Smooth muscle cell (in vitro differentiated cells): ENCODE data around the gene CES2. TPM values are rescaled to one million over a fixed set of nuclear protein-coding genes. Genes with fewer than 3 reads are reported as not detected.
A peak's percentile ranks its signal among the peaks of the same experiment; 100 is the strongest.
"Not testable (repeated sequence)": the region's sequence is repeated elsewhere in the genome, so short reads cannot be mapped to it uniquely, and the experiment has no call there.

ENCODE experiments used
- DNase-seq: peaks from one replicate; lab custom pipeline; 2025; ENCODE audit not compliant: unreplicated experiment; lab: John Stamatoyannopoulos, UW
- H2AFZ ChIP-seq: fragments of 200-600 bp; sonication (generic); 2 replicates; pipeline ENCODE4 v1.6.0; 2016; ENCODE audit warnings: antibody characterized with exemption, low read depth, mild to moderate bottlenecking
- H3F3A ChIP-seq: fragments of 200-600 bp; sonication (generic); 2 replicates; pipeline ENCODE4 v1.6.0; 2017; ENCODE audit warnings: antibody characterized with exemption, low read depth
- H3K27ac ChIP-seq: fragments of 200-600 bp; sonication (generic); 2 replicates; pipeline ENCODE4 v1.5.1; 2016; ENCODE audit warnings: low read depth, mild to moderate bottlenecking
- H3K27me3 ChIP-seq: fragments of 200-600 bp; sonication (generic); 2 replicates; pipeline ENCODE4 v1.6.1; 2016; ENCODE audit warnings: low read depth, mild to moderate bottlenecking
- H3K36me3 ChIP-seq: fragments of 200-600 bp; sonication (generic); 2 replicates; pipeline ENCODE4 v1.5.1; 2016; ENCODE audit warnings: low read depth
- H3K4me1 ChIP-seq: fragments of 200-600 bp; sonication (generic); 2 replicates; pipeline ENCODE4 v1.5.1; 2016; ENCODE audit warnings: low read depth
- H3K4me2 ChIP-seq: fragments of 200-600 bp; sonication (generic); 2 replicates; pipeline ENCODE4 v1.6.0; 2016; ENCODE audit warnings: mild to moderate bottlenecking
- H3K4me3 ChIP-seq: fragments of 200-600 bp; sonication (generic); 2 replicates; pipeline ENCODE4 v1.5.1; 2016; ENCODE audit warnings: mild to moderate bottlenecking
- H3K79me2 ChIP-seq: fragments of 200-600 bp; sonication (generic); 2 replicates; pipeline ENCODE4 v1.6.0; 2016; ENCODE audit warnings: low read depth, mild to moderate bottlenecking
- H3K9ac ChIP-seq: fragments of 200-600 bp; sonication (generic); 2 replicates; pipeline ENCODE4 v1.6.0; 2016; ENCODE audit warnings: low read depth
- H3K9me3 ChIP-seq: fragments of 200-600 bp; sonication (generic); replicated peaks from 2 replicates; pipeline ENCODE4 v1.5.1; 2016; ENCODE audit warnings: low read depth
- H4K20me1 ChIP-seq: fragments of 200-600 bp; sonication (generic); 2 replicates; pipeline ENCODE4 v1.6.0; 2016; ENCODE audit warnings: low read depth
- CTCF ChIP-seq: fragments of 200-600 bp; sonication (generic); IDR thresholded peaks from 2 replicates; pipeline ENCODE4 v1.5.1; 2017; ENCODE audit warnings: borderline replicate concordance, mild to moderate bottlenecking, antibody characterized with exemption; ENCODE audit not compliant: insufficient read depth, poor library complexity, severe bottlenecking
- WGBS: methylation state at CpG from one replicate; pipeline ENCODE4 v1.1.7; 2016; ENCODE audit warnings: low lambda C conversion rate; 5-methylcytosine and 5-hydroxymethylcytosine counted together
- polyA plus RNA-seq: library from polyadenylated mRNA; unstranded; fragments of >200 nt; fragmentation: Nextera tagmentation; extraction: Ambion mirVana; gene quantifications from 2 replicates; pipeline ENCODE4 v1.2.1, GENCODE V29; 2016
- total RNA-seq: library from RNA; depleted of rRNA; stranded (reverse); fragments of >200 nt; gene quantifications from 2 replicates; pipeline ENCODE4 v1.2.3, GENCODE V29; 2014

Gene CES2
- total and polyA plus RNA-seq, 2 experiments from 2014 or later = 12.1 to 26.9 TPM

- 6% methylated on average over 12 of the region's 12 CpGs for WGBS
- H3K27me3 ChIP-seq = no peaks in the 10 kb centered on the region
- H3K9me3 ChIP-seq = no peaks in the 10 kb centered on the region
- H4K20me1 ChIP-seq = peaks cover 19% of the 10 kb centered on the region
- peak overlapping the region; percentile 64 for H2AFZ ChIP-seq
- H3K4me1 ChIP-seq = peaks cover 16% of the 10 kb centered on the region
- no peak for TF ChIP-seq CTCF
- peak overlapping the region; percentile 80 for H3K27ac ChIP-seq
- peak overlapping the region; percentile 95 for H3K9ac ChIP-seq
- H3K4me2 ChIP-seq = peak overlapping the region; percentile 93
- DNase-seq = no peak
- no peaks in the 10 kb centered on the region for H3K36me3 ChIP-seq
- peak overlapping the region; percentile 83 for H3K4me3 ChIP-seq
- peaks cover 25% of the 10 kb centered on the region for H3K79me2 ChIP-seq
- no peaks in the 10 kb centered on the region for H3F3A ChIP-seq
Observed at GRCh38 chr16:66933776-66934137, 1.6 kb upstream of the CES2 start.

- Histone ChIP-seq H4K20me1 (peaks cover 23% of the 10 kb centered on the region), H3K4me2 (peak within 1 kb of the TSS; percentile 93), H3K9ac (peak within 1 kb of the TSS; percentile 95), H3K4me3 (peak within 1 kb of the TSS; percentile 83), H3K27ac (peak within 1 kb of the TSS; percentile 80), H2AFZ (peak within 1 kb of the TSS; percentile 64), H3K79me2 (peaks cover 25% of the 10 kb centered on the region), H3K9me3 (no peaks in the 10 kb centered on the region), H3K27me3 (no peaks in the 10 kb centered on the region), H3F3A (no peaks in the 10 kb centered on the region), H3K36me3 (no peaks in the 10 kb centered on the region), H3K4me1 (peaks cover 16% of the 10 kb centered on the region)
- peak; percentile 64 for DNase-seq
- TF ChIP-seq CTCF = no peak
- 1% methylated on average over 76 of the region's 76 CpGs for WGBS
Observed at GRCh38 chr16:66934138-66934838, 1.0 kb upstream of the CES2 start, which contains the start of gene CIAO2B. CIAO2B (minus strand) TSS chr16:66934402; CDS start chr16:66934364, 38 bp downstream.

GRCh38 chr16:66934839-66935313 is 440 bp upstream of the CES2 start:
- peak overlapping the region; percentile 64 for H2AFZ ChIP-seq
- peaks cover 25% of the 10 kb centered on the region for H3K79me2 ChIP-seq
- peak overlapping the region; percentile 83 for H3K4me3 ChIP-seq
- peak overlapping the region; percentile 93 for H3K4me2 ChIP-seq
- WGBS = 6% methylated on average over 21 of the region's 24 CpGs
- H3K9me3 ChIP-seq, H3K27me3 ChIP-seq, H3K36me3 ChIP-seq, H3F3A ChIP-seq, DNase-seq: not testable (repeated sequence)
- peak overlapping the region; percentile 95 for H3K9ac ChIP-seq
- peak overlapping the region; percentile 80 for H3K27ac ChIP-seq
- H4K20me1 ChIP-seq = peaks cover 29% of the 10 kb centered on the region
- H3K4me1 ChIP-seq = peaks cover 16% of the 10 kb centered on the region

GRCh38 chr16:66936462-66936861 is 1.1 kb downstream of the CES2 start:
- Histone ChIP-seq H3K27ac (no peak overlapping the region), H2AFZ (no peak overlapping the region), H3K4me2 (peak overlapping the region; percentile 93), H3K9ac (no peak overlapping the region), H3K4me3 (no peak overlapping the region), H3K79me2 (peaks cover 25% of the 10 kb centered on the region), H3K4me1 (peaks cover 16% of the 10 kb centered on the region), H3K27me3 (no peaks in the 10 kb centered on the region), H3K36me3 (no peaks in the 10 kb centered on the region), H3K9me3 (no peaks in the 10 kb centered on the region), H3F3A (no peaks in the 10 kb centered on the region), H4K20me1 (peaks cover 29% of the 10 kb centered on the region)
- no peak for TF ChIP-seq CTCF
- DNase-seq = no peak
- WGBS = 96% methylated on average over 6 of the region's 6 CpGs
